SK-N-SH (cell line): ENCODE data around the gene MRPS24. TPM values are rescaled to one million over a fixed set of nuclear protein-coding genes. Genes with fewer than 3 reads are reported as not detected.
A peak's percentile ranks its signal among the peaks of the same experiment; 100 is the strongest.

Experiments used
- CTCF ChIA-PET: fragments of 300-600, 350-600 bp; formaldehyde crosslinking; extraction: SDS; loops from one replicate; lab custom pipeline; 2021; lab: Yijun Ruan, JAX
- POLR2A ChIA-PET: fragments of 350-600 bp; sonication (Branson Sonifier 250); formaldehyde crosslinking; extraction: SDS; loops from one replicate; lab custom pipeline; 2020; ENCODE audit warnings: antibody characterized with exemption, inconsistent platforms; lab: Yijun Ruan, JAX
- DNase-seq: peaks from one replicate; pipeline ENCODE4 v3.0.0; 2012
- H2AFZ ChIP-seq: fragments of 200-600 bp; sonication (generic); 2 replicates; pipeline ENCODE4 v1.8.1; 2016; ENCODE audit warnings: antibody characterized with exemption, mild to moderate bottlenecking, low read depth
- H3F3A ChIP-seq: fragments of 200-600 bp; sonication (generic); replicated peaks from 2 replicates; pipeline ENCODE3; 2016; ENCODE audit warnings: antibody characterized with exemption, mild to moderate bottlenecking; ENCODE audit not compliant: insufficient read depth
- H3K27ac ChIP-seq, 2 experiments: fragments of 200-500 bp in 1 of 2; fragments of 200-600 bp in 1 of 2; sonication (Bioruptor generic) in 1 of 2; sonication (generic), shearing (Covaris generic) in 1 of 2; 2 replicates each; pipeline versions ENCODE4 v1.5.1 to v1.6.1; 2014 to 2016; ENCODE audit warnings: low read depth in 2 of 2, inconsistent platforms in 1 of 2, low read length in 1 of 2, mild to moderate bottlenecking in 1 of 2, mixed read lengths in 1 of 2
- H3K27me3 ChIP-seq: fragments of 200-600 bp; sonication (generic), shearing (Covaris generic); 2 replicates; pipeline ENCODE4 v1.6.1; 2016; ENCODE audit warnings: mixed run types; ENCODE audit not compliant: insufficient read depth
- H3K36me3 ChIP-seq, 2 experiments: fragments of 200-500 bp in 1 of 2; fragments of 200-600 bp in 1 of 2; sonication (Bioruptor generic) in 1 of 2; sonication (generic) in 1 of 2; replicated peaks in 1 of 2; 2 replicates each; pipeline versions ENCODE3 to v1.5.1; 2014 to 2016; ENCODE audit warnings: low read length in 1 of 2, mild to moderate bottlenecking in 1 of 2; ENCODE audit not compliant: insufficient read depth in 2 of 2, control insufficient read depth in 1 of 2
- H3K4me1 ChIP-seq, 2 experiments: fragments of 200-500 bp in 1 of 2; fragments of 200-600 bp in 1 of 2; sonication (Bioruptor generic) in 1 of 2; sonication (generic), shearing (Covaris generic) in 1 of 2; 2 replicates each; pipeline versions ENCODE4 v1.5.1 to v1.6.1; 2014 to 2016; ENCODE audit warnings: low read depth in 1 of 2, low read length in 1 of 2, mixed run types in 1 of 2; ENCODE audit not compliant: insufficient read depth in 2 of 2, control insufficient read depth in 1 of 2
- H3K4me2 ChIP-seq: fragments of 200-600 bp; sonication (generic), shearing (Covaris generic); 2 replicates; pipeline ENCODE4 v1.6.1; 2017; ENCODE audit warnings: mixed run types
- H3K4me3 ChIP-seq, 2 experiments: fragments of 200-500 bp in 1 of 2; fragments of 200-600 bp in 1 of 2; sonication (Bioruptor generic) in 1 of 2; sonication (generic), shearing (Covaris generic) in 1 of 2; 2 replicates each; pipeline versions ENCODE4 v1.5.1 to v1.8.1; 2014 to 2016; ENCODE audit warnings: low read depth in 2 of 2, inconsistent platforms in 1 of 2, low read length in 1 of 2, mild to moderate bottlenecking in 1 of 2, mixed read lengths in 1 of 2, moderate library complexity in 1 of 2
- H3K79me2 ChIP-seq: fragments of 200-600 bp; sonication (generic); 2 replicates; pipeline ENCODE4 v1.8.1; 2017; ENCODE audit warnings: mild to moderate bottlenecking; ENCODE audit not compliant: insufficient read depth
- H3K9ac ChIP-seq: fragments of 200-600 bp; sonication (generic); 2 replicates; pipeline ENCODE4 v1.6.1; 2017; ENCODE audit warnings: mixed run types
- H3K9me2 ChIP-seq: fragments of 200-600 bp; sonication (generic); 2 replicates; pipeline ENCODE4 v1.6.1; 2017; ENCODE audit warnings: mixed run types
- H3K9me3 ChIP-seq: fragments of 200-600 bp; sonication (generic); 2 replicates; pipeline ENCODE4 v1.6.1; 2017; ENCODE audit warnings: mixed run types, mild to moderate bottlenecking, moderate library complexity
- H4K20me1 ChIP-seq: fragments of 200-600 bp; sonication (generic); 2 replicates; pipeline ENCODE4 v1.6.1; 2017; ENCODE audit warnings: mild to moderate bottlenecking, mixed run types; ENCODE audit not compliant: insufficient read depth
- EP300 ChIP-seq, 2 experiments: IDR thresholded peaks; 2 replicates each; pipeline versions ENCODE4 v1.4.0 to v1.6.1; 2012; ENCODE audit warnings: borderline replicate concordance in 1 of 2, low read depth in 1 of 2, low read length in 1 of 2
- FOSL2 ChIP-seq: IDR thresholded peaks from 2 replicates; pipeline ENCODE4 v1.4.0; 2012; ENCODE audit warnings: low read depth, mild to moderate bottlenecking, moderate library complexity, borderline replicate concordance
- GATA2 ChIP-seq: sonication (generic); formaldehyde crosslinking; IDR thresholded peaks from 2 replicates; pipeline ENCODE4 v1.5.0; 2020; ENCODE audit warnings: mild to moderate bottlenecking, missing genetic modification reagents
- MXI1 ChIP-seq: IDR thresholded peaks from 2 replicates; pipeline ENCODE4 v1.6.1; 2012; ENCODE audit warnings: mild to moderate bottlenecking, low read depth, low read length, improper control_type of control experiment
- NFIC ChIP-seq: IDR thresholded peaks from 2 replicates; pipeline ENCODE4 v1.4.0; 2012; ENCODE audit warnings: borderline replicate concordance
- RAD21 ChIP-seq: IDR thresholded peaks from 2 replicates; pipeline ENCODE4 v1.6.1; 2012; ENCODE audit warnings: mild to moderate bottlenecking, low read length
- RFX5 ChIP-seq: IDR thresholded peaks from 2 replicates; pipeline ENCODE4 v1.6.1; 2012; ENCODE audit warnings: mild to moderate bottlenecking, improper control_type of control experiment, low read length
- RXRA ChIP-seq: IDR thresholded peaks from 2 replicates; pipeline ENCODE4 v1.4.0; 2012; ENCODE audit warnings: low read depth, mild to moderate bottlenecking, borderline replicate concordance
- WGBS: methylation state at CpG from one replicate; pipeline ENCODE4 v1.1.6; 2017; ENCODE audit warnings: low lambda C conversion rate; 5-methylcytosine and 5-hydroxymethylcytosine counted together
- polyA plus RNA-seq, 3 experiments: library from polyadenylated mRNA; depleted of rRNA; stranded (reverse); fragments of >200 nt; gene quantifications; 2 replicates each; pipeline ENCODE4 v1.2.3, GENCODE V29; 2012
- TF ChIP-seq, protein P1 (sequence below): IDR thresholded peaks from 2 replicates; pipeline ENCODE4 v1.4.0; 2012; ENCODE audit warnings: low read depth, borderline replicate concordance
- TF ChIP-seq, protein P2 (sequence below): IDR thresholded peaks from 2 replicates; pipeline ENCODE4 v1.6.1; 2012; ENCODE audit warnings: mild to moderate bottlenecking, low read depth, low read length, moderate library complexity

MRPS24 gene
- polyA plus RNA-seq, 1 of the 3 experiments (the other 2 are of a cell fraction), result 234 TPM

DNA sequence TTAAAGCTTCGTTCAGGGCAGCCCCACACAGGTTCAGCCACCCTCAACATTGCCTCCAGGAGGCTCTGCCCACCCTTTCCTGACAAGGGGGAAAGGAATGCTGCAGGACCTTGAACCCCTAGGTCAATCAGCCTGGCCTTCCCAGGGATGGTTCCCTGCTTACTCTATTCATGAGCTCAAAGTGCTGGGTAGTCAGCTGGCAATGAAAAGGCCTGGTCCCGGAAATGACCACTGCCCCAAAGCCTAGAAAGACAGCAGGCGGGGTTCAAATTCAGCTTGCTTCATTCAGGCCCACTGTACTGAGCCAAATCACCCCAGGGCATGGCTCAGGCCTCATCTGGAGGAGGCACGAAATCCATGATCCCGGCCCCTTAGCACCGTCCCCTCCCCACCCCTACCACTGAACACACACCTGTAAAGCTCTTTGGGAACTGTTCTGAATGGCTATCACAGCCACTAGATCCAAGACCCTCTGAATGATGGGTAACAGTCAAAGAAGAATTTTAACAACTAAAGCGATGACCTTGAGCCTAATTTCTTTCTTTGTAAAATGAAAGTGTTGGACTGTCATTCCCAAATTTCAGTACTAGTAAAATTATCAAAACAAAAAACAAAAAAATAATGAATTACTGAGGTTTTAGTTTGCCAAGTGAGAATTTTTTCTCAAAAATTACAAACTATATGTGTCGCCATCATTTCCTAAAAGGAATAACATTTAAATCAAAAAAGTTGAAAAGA, 36.1 kb upstream of the MRPS24 start:
- H3K79me2 ChIP-seq, result peaks cover 56% of the 10 kb centered on the region
- H3K4me2 ChIP-seq, result peak overlapping the region; percentile 85
- no peaks in the 10 kb centered on the region for H3K9me3 ChIP-seq
- TF ChIP-seq, protein P1, sequence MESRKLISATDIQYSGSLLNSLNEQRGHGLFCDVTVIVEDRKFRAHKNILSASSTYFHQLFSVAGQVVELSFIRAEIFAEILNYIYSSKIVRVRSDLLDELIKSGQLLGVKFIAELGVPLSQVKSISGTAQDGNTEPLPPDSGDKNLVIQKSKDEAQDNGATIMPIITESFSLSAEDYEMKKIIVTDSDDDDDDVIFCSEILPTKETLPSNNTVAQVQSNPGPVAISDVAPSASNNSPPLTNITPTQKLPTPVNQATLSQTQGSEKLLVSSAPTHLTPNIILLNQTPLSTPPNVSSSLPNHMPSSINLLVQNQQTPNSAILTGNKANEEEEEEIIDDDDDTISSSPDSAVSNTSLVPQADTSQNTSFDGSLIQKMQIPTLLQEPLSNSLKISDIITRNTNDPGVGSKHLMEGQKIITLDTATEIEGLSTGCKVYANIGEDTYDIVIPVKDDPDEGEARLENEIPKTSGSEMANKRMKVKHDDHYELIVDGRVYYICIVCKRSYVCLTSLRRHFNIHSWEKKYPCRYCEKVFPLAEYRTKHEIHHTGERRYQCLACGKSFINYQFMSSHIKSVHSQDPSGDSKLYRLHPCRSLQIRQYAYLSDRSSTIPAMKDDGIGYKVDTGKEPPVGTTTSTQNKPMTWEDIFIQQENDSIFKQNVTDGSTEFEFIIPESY, result no peak
- TF ChIP-seq MXI1 (0 out of 2 replicates have a peak, but pooled peaks have one; percentile 5), RAD21 (no peak), EP300 (IDR thresholded peaks at IDR 0.05; ENCODE audit: borderline replicate concordance in 1 of 2, low read depth in 1 of 2, low read length in 1 of 2) (no peak), RFX5 (no peak)
- H3K4me1 ChIP-seq, result peaks cover 4 to 23% of the 10 kb centered on the region in 2 experiments; a peak in 2 of 4 replicates
- H3K27ac ChIP-seq, result peak overlapping the region; percentile 34 to 81; a peak in 3 of 4 replicates
- no peaks in the 10 kb centered on the region for H3K9me2 ChIP-seq
- H2AFZ ChIP-seq, result peak overlapping the region; percentile 65; the same call in 1 of the 2 replicates
- no peaks in the 10 kb centered on the region for H3F3A ChIP-seq
- peak; percentile 72 for DNase-seq
- CTCF ChIA-PET, result interaction anchor here (0.6 to 2.2 kb wide), 10 partner anchors 9 to 419 kb away, joined by 3 to 8 read pairs (median 4); partner anchors contain the start of gene STK17A
- H4K20me1 ChIP-seq, result peaks cover 30% of the 10 kb centered on the region
- no peaks in the 10 kb centered on the region for H3K27me3 ChIP-seq
- POLR2A ChIA-PET, result interaction anchor here (0.6 to 1.2 kb wide), 3 partner anchors 14 to 36 kb away, joined by 3 to 4 read pairs (median 3); partner anchors contain the start of gene MRPS24
- peak overlapping the region; percentile 80 for H3K9ac ChIP-seq
- peak overlapping the region; percentile 65 to 80 for H3K4me3 ChIP-seq
- H3K36me3 ChIP-seq, result peaks cover 4 to 5% of the 10 kb centered on the region in 2 experiments
- WGBS, result 41% methylated on average over 8 of the region's 8 CpGs

DNA sequence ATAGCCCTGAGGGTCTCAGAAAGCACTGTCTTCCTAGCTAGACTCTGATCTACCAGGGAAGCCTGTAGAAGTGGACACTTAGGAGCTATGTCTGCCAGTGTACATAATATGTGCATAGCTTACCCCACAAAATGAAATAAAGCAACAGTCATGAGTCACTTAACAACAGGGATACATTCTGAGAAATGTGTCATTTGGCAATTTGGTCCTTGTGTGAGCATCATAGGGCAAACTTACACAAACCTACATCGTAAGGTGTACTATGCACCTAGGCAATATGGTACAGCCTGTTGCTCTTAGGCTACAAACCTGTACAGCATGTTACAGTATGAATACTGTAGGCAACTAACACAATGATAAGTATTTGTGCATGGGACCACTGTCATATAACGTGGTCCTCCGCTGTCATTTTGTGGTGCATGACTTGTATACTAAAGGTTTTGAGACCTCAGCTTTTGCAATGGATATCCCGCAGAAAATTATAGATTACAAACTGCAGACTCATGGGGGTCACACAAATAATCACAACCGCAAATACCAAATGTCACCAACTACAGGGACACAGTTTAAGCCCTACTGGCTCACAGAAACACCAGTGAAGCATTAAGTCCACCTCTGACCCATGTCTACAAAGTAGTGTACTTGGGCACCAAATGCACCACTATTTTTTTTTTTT, 35.4 kb upstream of the MRPS24 start:
- 98% methylated on average over 5 of the region's 5 CpGs for WGBS
- peaks cover 4 to 5% of the 10 kb centered on the region in 2 experiments for H3K36me3 ChIP-seq
- no peak overlapping the region for H3K27ac ChIP-seq
- H2AFZ ChIP-seq, result no peak overlapping the region
- H3F3A ChIP-seq, result no peaks in the 10 kb centered on the region
- H3K79me2 ChIP-seq, result peaks cover 63% of the 10 kb centered on the region
- H3K9me2 ChIP-seq, result no peaks in the 10 kb centered on the region
- H3K4me3 ChIP-seq, result peak overlapping the region; percentile 65 to 80; a peak in 3 of 4 replicates
- no peak for DNase-seq
- H4K20me1 ChIP-seq, result peaks cover 33% of the 10 kb centered on the region
- no peaks in the 10 kb centered on the region for H3K27me3 ChIP-seq
- H3K4me2 ChIP-seq, result peak overlapping the region; percentile 85
- no peak for TF ChIP-seq NFIC
- no peak for TF ChIP-seq FOSL2
- TF ChIP-seq GATA2 (CRISPR knock-in tag), result no peak
- TF ChIP-seq, protein P2, sequence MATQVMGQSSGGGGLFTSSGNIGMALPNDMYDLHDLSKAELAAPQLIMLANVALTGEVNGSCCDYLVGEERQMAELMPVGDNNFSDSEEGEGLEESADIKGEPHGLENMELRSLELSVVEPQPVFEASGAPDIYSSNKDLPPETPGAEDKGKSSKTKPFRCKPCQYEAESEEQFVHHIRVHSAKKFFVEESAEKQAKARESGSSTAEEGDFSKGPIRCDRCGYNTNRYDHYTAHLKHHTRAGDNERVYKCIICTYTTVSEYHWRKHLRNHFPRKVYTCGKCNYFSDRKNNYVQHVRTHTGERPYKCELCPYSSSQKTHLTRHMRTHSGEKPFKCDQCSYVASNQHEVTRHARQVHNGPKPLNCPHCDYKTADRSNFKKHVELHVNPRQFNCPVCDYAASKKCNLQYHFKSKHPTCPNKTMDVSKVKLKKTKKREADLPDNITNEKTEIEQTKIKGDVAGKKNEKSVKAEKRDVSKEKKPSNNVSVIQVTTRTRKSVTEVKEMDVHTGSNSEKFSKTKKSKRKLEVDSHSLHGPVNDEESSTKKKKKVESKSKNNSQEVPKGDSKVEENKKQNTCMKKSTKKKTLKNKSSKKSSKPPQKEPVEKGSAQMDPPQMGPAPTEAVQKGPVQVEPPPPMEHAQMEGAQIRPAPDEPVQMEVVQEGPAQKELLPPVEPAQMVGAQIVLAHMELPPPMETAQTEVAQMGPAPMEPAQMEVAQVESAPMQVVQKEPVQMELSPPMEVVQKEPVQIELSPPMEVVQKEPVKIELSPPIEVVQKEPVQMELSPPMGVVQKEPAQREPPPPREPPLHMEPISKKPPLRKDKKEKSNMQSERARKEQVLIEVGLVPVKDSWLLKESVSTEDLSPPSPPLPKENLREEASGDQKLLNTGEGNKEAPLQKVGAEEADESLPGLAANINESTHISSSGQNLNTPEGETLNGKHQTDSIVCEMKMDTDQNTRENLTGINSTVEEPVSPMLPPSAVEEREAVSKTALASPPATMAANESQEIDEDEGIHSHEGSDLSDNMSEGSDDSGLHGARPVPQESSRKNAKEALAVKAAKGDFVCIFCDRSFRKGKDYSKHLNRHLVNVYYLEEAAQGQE, result no peak
- TF ChIP-seq RXRA, result no peak
- H3K9me3 ChIP-seq, result no peaks in the 10 kb centered on the region
- peaks cover 4 to 23% of the 10 kb centered on the region in 2 experiments; a peak in 2 of 4 replicates for H3K4me1 ChIP-seq
- ChIA-PET CTCF (interaction anchor here (0.6 to 2.2 kb wide), 11 partner anchors 10 to 419 kb away, joined by 3 to 8 read pairs (median 4); partner anchors contain the start of gene STK17A), POLR2A (interaction anchor here (1.2 kb wide), 2 partner anchors 25 to 35 kb away, joined by 3 read pairs; partner anchors contain the start of gene MRPS24)
- H3K9ac ChIP-seq, result peak overlapping the region; percentile 80; the same call in 1 of the 2 replicates
